Measurements from ENCODE around the gene TSGA10.
"Not testable (repeated sequence)": the region's sequence is repeated elsewhere in the genome, so short reads cannot be mapped to it uniquely, and the experiment has no call there.

Gene TSGA10

GRCh38 chr2:99032001-99032400, 122.7 kb downstream of the TSGA10 start:
- H3K9ac ChIP-seq (ENCODE audit: low read length), result no peak overlapping the region
- H2BK120ac ChIP-seq (ENCODE audit: low read depth, low read length), result no peak overlapping the region
- H3K4me2 ChIP-seq (ENCODE audit: low read length), result no peak overlapping the region
- no peak overlapping the region for H3K4ac ChIP-seq (ENCODE audit: low read depth, low read length)
- H3K56ac ChIP-seq (ENCODE audit: low read length), result no peak overlapping the region
- no peak overlapping the region for H4K8ac ChIP-seq (ENCODE audit: low read depth, low read length)
- no peak overlapping the region for H3K23ac ChIP-seq (ENCODE audit: low read length)
- H3K79me2 ChIP-seq (ENCODE audit: control insufficient read depth, insufficient read depth, low read length), result no peaks in the 10 kb centered on the region
- H3K4me3 ChIP-seq (ENCODE audit: low read length), result no peak overlapping the region
- no peak overlapping the region for H2BK5ac ChIP-seq (ENCODE audit: low read length)
- no CpG with 5 or more reads among the region's 2 CpGs for WGBS (ENCODE audit: extremely low coverage, insufficient coverage, low lambda C conversion rate)
- no peaks in the 10 kb centered on the region for H3K79me1 ChIP-seq (ENCODE audit: low read length)
- H2AK5ac ChIP-seq (ENCODE audit: low read length), result no peak overlapping the region
- no peak for DNase-seq
- H3K36me3 ChIP-seq (ENCODE audit: control insufficient read depth, insufficient read depth, low read length), result no peaks in the 10 kb centered on the region
- H4K5ac ChIP-seq (ENCODE audit: low read length), result no peak overlapping the region
- H3K18ac ChIP-seq (ENCODE audit: low read length), result no peak overlapping the region
- no peak overlapping the region for H2BK15ac ChIP-seq (replicated peaks; ENCODE audit: low read depth)
- H3K27ac ChIP-seq (ENCODE audit: low read depth, low read length), result no peak overlapping the region
- no peaks in the 10 kb centered on the region for H3K4me1 ChIP-seq (ENCODE audit: control insufficient read depth, low read depth, low read length)
- H3K27me3 ChIP-seq (ENCODE audit: insufficient read depth, low read length, poor library complexity), result no peaks in the 10 kb centered on the region

DNA sequence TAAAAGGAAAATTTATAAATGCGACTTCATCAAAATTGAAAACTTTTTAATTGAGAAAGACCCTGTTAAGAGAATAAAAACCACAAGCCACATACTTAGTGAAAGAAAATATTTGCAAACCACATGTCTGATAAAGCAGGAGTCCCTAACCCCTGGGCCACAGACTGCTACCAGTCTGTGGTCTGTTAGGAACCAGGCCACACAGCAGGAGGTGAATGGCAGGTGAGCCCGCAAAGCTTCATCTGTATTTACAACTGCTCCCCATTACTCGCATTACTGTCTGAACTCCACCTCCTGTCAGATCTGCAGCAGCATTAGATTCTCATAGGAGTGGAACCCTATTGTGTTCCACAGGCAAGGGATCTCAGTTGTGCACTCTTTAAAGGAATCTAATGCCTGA, 123.3 kb downstream of the TSGA10 start:
- no peaks in the 10 kb centered on the region for H3K79me1 ChIP-seq (ENCODE audit: low read length)
- no peaks in the 10 kb centered on the region for H3K27me3 ChIP-seq (ENCODE audit: insufficient read depth, low read length, poor library complexity)
- H3K23ac ChIP-seq (ENCODE audit: low read length), result no peak overlapping the region
- H3K4me3 ChIP-seq (ENCODE audit: low read length), result no peak overlapping the region
- H2BK120ac ChIP-seq (ENCODE audit: low read depth, low read length), result no peak overlapping the region
- no peaks in the 10 kb centered on the region for H3K79me2 ChIP-seq (ENCODE audit: control insufficient read depth, insufficient read depth, low read length)
- no peak overlapping the region for H3K4me2 ChIP-seq (ENCODE audit: low read length)
- no peaks in the 10 kb centered on the region for H3K36me3 ChIP-seq (ENCODE audit: control insufficient read depth, insufficient read depth, low read length)
- no peaks in the 10 kb centered on the region for H3K4me1 ChIP-seq (ENCODE audit: control insufficient read depth, low read depth, low read length)
- no CpG with 5 or more reads among the region's 3 CpGs for WGBS (ENCODE audit: extremely low coverage, insufficient coverage, low lambda C conversion rate)
- no peak overlapping the region for H2BK15ac ChIP-seq (replicated peaks; ENCODE audit: low read depth)
- H3K4ac ChIP-seq (ENCODE audit: low read depth, low read length), result no peak overlapping the region
- no peak overlapping the region for H3K18ac ChIP-seq (ENCODE audit: low read length)
- no peak overlapping the region for H2AK5ac ChIP-seq (ENCODE audit: low read length)
- H3K27ac ChIP-seq (ENCODE audit: low read depth, low read length), result no peak overlapping the region
- DNase-seq, result no peak
- no peak overlapping the region for H3K9ac ChIP-seq (ENCODE audit: low read length)
- H4K8ac ChIP-seq (ENCODE audit: low read depth, low read length), result no peak overlapping the region
- no peak overlapping the region for H2BK5ac ChIP-seq (ENCODE audit: low read length)
- no peak overlapping the region for H4K5ac ChIP-seq (ENCODE audit: low read length)
- no peak overlapping the region for H3K56ac ChIP-seq (ENCODE audit: low read length)

DNA sequence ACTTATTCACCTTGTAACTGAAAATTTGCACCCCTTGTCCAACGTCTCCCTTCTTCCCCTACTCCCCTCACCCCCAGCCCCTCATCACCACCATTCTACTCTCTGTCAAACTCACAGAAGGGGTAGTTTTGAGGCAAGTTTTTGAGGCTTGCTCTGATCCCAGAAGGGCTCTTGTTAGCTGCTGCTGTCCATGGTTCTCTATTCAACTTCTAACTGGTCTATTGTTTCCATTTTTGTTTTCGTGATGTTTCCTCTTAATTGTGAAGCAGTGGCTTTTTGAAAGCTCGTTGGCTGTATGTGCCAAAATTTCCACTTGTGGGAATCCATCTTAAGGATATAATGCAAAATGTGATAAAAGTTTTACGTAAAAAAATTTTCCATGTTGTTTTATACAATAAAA, 126.2 kb downstream of the TSGA10 start:
- H3K79me2 ChIP-seq (ENCODE audit: control insufficient read depth, insufficient read depth, low read length), result no peaks in the 10 kb centered on the region
- no peak overlapping the region for H3K4me3 ChIP-seq (ENCODE audit: low read length)
- no peak overlapping the region for H3K4ac ChIP-seq (ENCODE audit: low read depth, low read length)
- H3K9ac ChIP-seq (ENCODE audit: low read length), result no peak overlapping the region
- no CpG with 5 or more reads among the region's 4 CpGs for WGBS (ENCODE audit: extremely low coverage, insufficient coverage, low lambda C conversion rate)
- no peaks in the 10 kb centered on the region for H3K79me1 ChIP-seq (ENCODE audit: low read length)
- H3K36me3 ChIP-seq (ENCODE audit: control insufficient read depth, insufficient read depth, low read length), result no peaks in the 10 kb centered on the region
- no peak overlapping the region for H2AK5ac ChIP-seq (ENCODE audit: low read length)
- no peak overlapping the region for H3K27ac ChIP-seq (ENCODE audit: low read depth, low read length)
- no peak overlapping the region for H4K8ac ChIP-seq (ENCODE audit: low read depth, low read length)
- no peak for DNase-seq
- no peak overlapping the region for H3K56ac ChIP-seq (ENCODE audit: low read length)
- H3K18ac ChIP-seq (ENCODE audit: low read length), result no peak overlapping the region
- H3K4me1 ChIP-seq (ENCODE audit: control insufficient read depth, low read depth, low read length), result no peaks in the 10 kb centered on the region
- H3K23ac ChIP-seq (ENCODE audit: low read length), result no peak overlapping the region
- no peak overlapping the region for H2BK5ac ChIP-seq (ENCODE audit: low read length)
- no peaks in the 10 kb centered on the region for H3K27me3 ChIP-seq (ENCODE audit: insufficient read depth, low read length, poor library complexity)
- no peak overlapping the region for H3K4me2 ChIP-seq (ENCODE audit: low read length)
- no peak overlapping the region for H2BK120ac ChIP-seq (ENCODE audit: low read depth, low read length)
- H2BK15ac ChIP-seq (replicated peaks; ENCODE audit: low read depth), result no peak overlapping the region
- H4K5ac ChIP-seq (ENCODE audit: low read length), result no peak overlapping the region

GRCh38 chr2:99027856-99028255, 126.9 kb downstream of the TSGA10 start:
- H2BK120ac ChIP-seq (ENCODE audit: low read depth, low read length), result no peak overlapping the region
- no peak overlapping the region for H3K18ac ChIP-seq (ENCODE audit: low read length)
- no CpG with 5 or more reads among the region's 4 CpGs for WGBS (ENCODE audit: extremely low coverage, insufficient coverage, low lambda C conversion rate)
- H3K4me3 ChIP-seq (ENCODE audit: low read length), result no peak overlapping the region
- no peak overlapping the region for H4K8ac ChIP-seq (ENCODE audit: low read depth, low read length)
- H3K56ac ChIP-seq (ENCODE audit: low read length), result no peak overlapping the region
- no peak overlapping the region for H3K4me2 ChIP-seq (ENCODE audit: low read length)
- no peak overlapping the region for H4K5ac ChIP-seq (ENCODE audit: low read length)
- H3K79me2 ChIP-seq (ENCODE audit: control insufficient read depth, insufficient read depth, low read length), result no peaks in the 10 kb centered on the region
- no peak overlapping the region for H3K9ac ChIP-seq (ENCODE audit: low read length)
- no peaks in the 10 kb centered on the region for H3K79me1 ChIP-seq (ENCODE audit: low read length)
- H3K27me3 ChIP-seq (ENCODE audit: insufficient read depth, low read length, poor library complexity), result no peaks in the 10 kb centered on the region
- H2BK15ac ChIP-seq (replicated peaks; ENCODE audit: low read depth), result no peak overlapping the region
- no peak overlapping the region for H2BK5ac ChIP-seq (ENCODE audit: low read length)
- H3K4me1 ChIP-seq (ENCODE audit: control insufficient read depth, low read depth, low read length), result no peaks in the 10 kb centered on the region
- no peak overlapping the region for H3K27ac ChIP-seq (ENCODE audit: low read depth, low read length)
- H3K36me3 ChIP-seq (ENCODE audit: control insufficient read depth, insufficient read depth, low read length), result no peaks in the 10 kb centered on the region
- no peak overlapping the region for H3K23ac ChIP-seq (ENCODE audit: low read length)
- H3K4ac ChIP-seq (ENCODE audit: low read depth, low read length), result no peak overlapping the region
- no peak for DNase-seq
- H2AK5ac ChIP-seq (ENCODE audit: low read length), result no peak overlapping the region

DNA sequence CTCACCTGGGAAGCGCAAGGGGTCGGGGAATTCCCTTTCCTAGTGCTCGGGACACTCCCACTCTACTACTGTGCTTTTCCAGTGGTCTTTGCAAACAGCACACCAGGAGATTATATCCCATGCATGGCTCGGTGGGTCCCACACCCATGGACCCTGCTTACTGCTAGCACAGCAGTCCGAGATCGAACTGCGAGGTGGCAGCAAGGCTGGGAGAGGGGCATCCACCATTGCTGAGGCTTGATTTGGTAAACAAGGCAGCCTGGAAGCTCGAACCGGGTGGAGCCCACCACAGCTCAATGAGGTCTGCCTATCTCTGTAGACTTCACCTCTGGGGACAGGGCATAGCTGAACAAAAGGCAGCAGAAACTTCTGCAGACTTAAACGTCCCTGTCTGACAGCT, 154.0 kb downstream of the TSGA10 start:
- Histone ChIP-seq H3K4me2 (ENCODE audit: low read length) (no peak overlapping the region), H3K27me3 (ENCODE audit: insufficient read depth, low read length, poor library complexity) (no peaks in the 10 kb centered on the region), H3K18ac (ENCODE audit: low read length) (no peak overlapping the region), H3K23ac (ENCODE audit: low read length) (no peak overlapping the region), H3K4me1 (ENCODE audit: control insufficient read depth, low read depth, low read length) (no peaks in the 10 kb centered on the region), H4K8ac (ENCODE audit: low read depth, low read length) (no peak overlapping the region), H3K36me3 (ENCODE audit: control insufficient read depth, insufficient read depth, low read length) (no peaks in the 10 kb centered on the region), H3K79me2 (ENCODE audit: control insufficient read depth, insufficient read depth, low read length) (no peaks in the 10 kb centered on the region), H3K4me3 (ENCODE audit: low read length) (no peak overlapping the region), H2BK15ac (replicated peaks; ENCODE audit: low read depth) (no peak overlapping the region), H3K9ac (ENCODE audit: low read length) (no peak overlapping the region), H3K27ac (ENCODE audit: low read depth, low read length) (no peak overlapping the region), H4K5ac (ENCODE audit: low read length) (no peak overlapping the region), H3K4ac (ENCODE audit: low read depth, low read length) (no peak overlapping the region), H2AK5ac (ENCODE audit: low read length) (no peak overlapping the region), H2BK120ac (ENCODE audit: low read depth, low read length) (no peak overlapping the region), H3K56ac (ENCODE audit: low read length) (no peak overlapping the region), H3K79me1 (ENCODE audit: low read length) (no peaks in the 10 kb centered on the region), H2BK5ac (ENCODE audit: low read length) (no peak overlapping the region)
- no CpG with 5 or more reads among the region's 10 CpGs for WGBS (ENCODE audit: extremely low coverage, insufficient coverage, low lambda C conversion rate)
- no peak for DNase-seq

GRCh38 chr2:98988695-98989094, 166.0 kb downstream of the TSGA10 start:
- H3K9ac ChIP-seq (ENCODE audit: low read length); H2BK5ac ChIP-seq (ENCODE audit: low read length); H2BK120ac ChIP-seq (ENCODE audit: low read depth, low read length); H4K8ac ChIP-seq (ENCODE audit: low read depth, low read length); H3K18ac ChIP-seq (ENCODE audit: low read length); H4K5ac ChIP-seq (ENCODE audit: low read length); H2BK15ac ChIP-seq (replicated peaks; ENCODE audit: low read depth); H3K27ac ChIP-seq (ENCODE audit: low read depth, low read length); H3K23ac ChIP-seq (ENCODE audit: low read length); H3K4ac ChIP-seq (ENCODE audit: low read depth, low read length); H3K4me1 ChIP-seq (ENCODE audit: control insufficient read depth, low read depth, low read length); H2AK5ac ChIP-seq (ENCODE audit: low read length); H3K4me3 ChIP-seq (ENCODE audit: low read length); H3K27me3 ChIP-seq (ENCODE audit: insufficient read depth, low read length, poor library complexity); H3K36me3 ChIP-seq (ENCODE audit: control insufficient read depth, insufficient read depth, low read length); H3K4me2 ChIP-seq (ENCODE audit: low read length); H3K56ac ChIP-seq (ENCODE audit: low read length); DNase-seq; H3K79me1 ChIP-seq (ENCODE audit: low read length); H3K79me2 ChIP-seq (ENCODE audit: control insufficient read depth, insufficient read depth, low read length): not testable (repeated sequence)
- WGBS (ENCODE audit: extremely low coverage, insufficient coverage, low lambda C conversion rate), result no CpG with 5 or more reads among the region's 28 CpGs
